Mesendoderm (in vitro differentiated cells): ENCODE results near the gene E2F1.

Experiments
- DNase-seq: peaks from one replicate; pipeline ENCODE4 v3.0.0; 2013
- H2AK5ac ChIP-seq: 2 replicates; pipeline ENCODE4 v1.6.1; 2013; ENCODE audit warnings: low read length, inconsistent platforms
- H2BK120ac ChIP-seq: 2 replicates; pipeline ENCODE4 v1.6.1; 2013; ENCODE audit warnings: low read depth, mild to moderate bottlenecking, low read length, moderate library complexity, mixed read lengths
- H2BK15ac ChIP-seq: replicated peaks from 2 replicates; pipeline ENCODE4 v1.6.1; 2013; ENCODE audit warnings: low read depth, mild to moderate bottlenecking, moderate library complexity
- H2BK5ac ChIP-seq: 2 replicates; pipeline ENCODE4 v1.6.1; 2013; ENCODE audit warnings: low read length, inconsistent platforms
- H3K18ac ChIP-seq: 2 replicates; pipeline ENCODE4 v1.6.1; 2013; ENCODE audit warnings: mild to moderate bottlenecking, low read length, mixed read lengths
- H3K23ac ChIP-seq: one replicate; pipeline ENCODE4 v1.6.1; 2013; ENCODE audit warnings: low read length
- H3K27ac ChIP-seq: 2 replicates; pipeline ENCODE4 v1.5.1; 2013; ENCODE audit warnings: low read depth, mild to moderate bottlenecking, inconsistent platforms, low read length, moderate library complexity
- H3K27me3 ChIP-seq: 2 replicates; pipeline ENCODE4 v1.6.1; 2013; ENCODE audit warnings: low read length, control low read depth, mild to moderate bottlenecking, inconsistent platforms; ENCODE audit not compliant: insufficient read depth, poor library complexity
- H3K36me3 ChIP-seq: 2 replicates; pipeline ENCODE4 v1.6.1; 2013; ENCODE audit warnings: low read length, inconsistent platforms; ENCODE audit not compliant: control insufficient read depth, insufficient read depth
- H3K4ac ChIP-seq: one replicate; pipeline ENCODE4 v1.6.1; 2013; ENCODE audit warnings: low read depth, mild to moderate bottlenecking, low read length, moderate library complexity
- H3K4me1 ChIP-seq: 2 replicates; pipeline ENCODE4 v1.6.1; 2013; ENCODE audit warnings: low read depth, low read length, inconsistent platforms; ENCODE audit not compliant: control insufficient read depth
- H3K4me2 ChIP-seq: 2 replicates; pipeline ENCODE4 v1.6.1; 2013; ENCODE audit warnings: low read length
- H3K4me3 ChIP-seq: 2 replicates; pipeline ENCODE4 v1.5.1; 2013; ENCODE audit warnings: mild to moderate bottlenecking, low read length
- H3K56ac ChIP-seq: one replicate; pipeline ENCODE4 v1.6.1; 2013; ENCODE audit warnings: low read length
- H3K79me1 ChIP-seq: 2 replicates; pipeline ENCODE4 v1.6.1; 2013; ENCODE audit warnings: low read length, inconsistent platforms
- H3K79me2 ChIP-seq: 2 replicates; pipeline ENCODE4 v1.6.1; 2013; ENCODE audit warnings: mild to moderate bottlenecking, low read length; ENCODE audit not compliant: control insufficient read depth, insufficient read depth
- H3K9ac ChIP-seq: 2 replicates; pipeline ENCODE4 v1.6.1; 2013; ENCODE audit warnings: low read length, inconsistent platforms
- H4K5ac ChIP-seq: one replicate; pipeline ENCODE4 v1.6.1; 2013; ENCODE audit warnings: low read length
- H4K8ac ChIP-seq: one replicate; pipeline ENCODE4 v1.6.1; 2013; ENCODE audit warnings: low read depth, mild to moderate bottlenecking, control low read depth, low read length, moderate library complexity
- WGBS: extraction: QIAGEN DNeasy Blood & Tissue Kit; methylation state at CpG from one replicate; pipeline ENCODE4 v1.1.7; 2013; ENCODE audit warnings: low lambda C conversion rate, missing lambda C conversion rate; ENCODE audit not compliant: insufficient coverage; ENCODE audit errors: extremely low coverage; 5-methylcytosine and 5-hydroxymethylcytosine counted together

Gene E2F1

GRCh38 chr20:33730946-33731692 lies 44.9 kb upstream of the E2F1 start:
- Histone ChIP-seq H3K79me1 (no peaks in the 10 kb centered on the region), H3K4me3 (no peak overlapping the region), H3K27ac (no peak overlapping the region), H3K4me2 (peak overlapping the region; percentile 78), H3K4me1 (peaks cover 5% of the 10 kb centered on the region), H3K23ac (no peak overlapping the region), H3K79me2 (no peaks in the 10 kb centered on the region), H2BK5ac (no peak overlapping the region), H3K36me3 (no peaks in the 10 kb centered on the region), H2BK15ac (no peak overlapping the region), H2AK5ac (no peak overlapping the region), H4K5ac (no peak overlapping the region), H3K56ac (peak overlapping the region; percentile 69), H3K27me3 (no peaks in the 10 kb centered on the region), H3K4ac (no peak overlapping the region), H3K9ac (peak overlapping the region; percentile 47), H3K18ac (peak overlapping the region; percentile 96), H4K8ac (no peak overlapping the region), H2BK120ac (no peak overlapping the region)
- DNase-seq, result no peak
- no CpG with 5 or more reads among the region's 18 CpGs for whole genome bisulfite sequencing

DNA sequence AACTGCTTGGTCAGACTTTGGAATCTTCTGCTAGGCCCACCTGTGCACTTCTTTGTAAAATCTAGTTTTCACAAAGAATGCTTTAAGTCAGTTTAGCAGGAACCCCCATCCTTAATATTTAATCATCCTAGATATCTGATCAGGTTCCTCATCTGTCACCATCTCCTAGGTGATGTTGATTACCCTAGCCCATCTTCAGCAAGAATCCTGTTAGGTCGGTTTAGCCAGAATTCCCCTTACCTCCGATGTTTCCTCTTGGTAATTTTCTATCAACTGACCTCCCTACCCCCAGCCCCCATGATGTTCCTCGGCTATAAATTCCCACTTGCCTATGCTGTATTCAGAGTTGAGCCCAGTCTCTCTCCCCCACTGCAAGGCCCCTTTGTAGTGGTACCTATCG lies 42.9 kb upstream of the E2F1 start:
- Histone ChIP-seq H3K23ac (no peak overlapping the region), H3K79me2 (no peaks in the 10 kb centered on the region), H3K79me1 (no peaks in the 10 kb centered on the region), H4K5ac (no peak overlapping the region), H2BK15ac (no peak overlapping the region), H2BK5ac (no peak overlapping the region), H3K36me3 (no peaks in the 10 kb centered on the region), H3K27me3 (no peaks in the 10 kb centered on the region), H3K4me3 (no peak overlapping the region), H2AK5ac (no peak overlapping the region), H3K56ac (no peak overlapping the region), H3K27ac (no peak overlapping the region), H3K18ac (no peak overlapping the region), H3K4me2 (no peak overlapping the region), H3K9ac (no peak overlapping the region), H4K8ac (no peak overlapping the region), H2BK120ac (no peak overlapping the region), H3K4ac (no peak overlapping the region), H3K4me1 (peaks cover 5% of the 10 kb centered on the region)
- no peak for DNase-seq
- no CpG with 5 or more reads among the region's 4 CpGs for WGBS

- Histone ChIP-seq H3K79me2 (no peaks in the 10 kb centered on the region), H3K4ac (no peak overlapping the region), H4K5ac (no peak overlapping the region), H3K4me3 (no peak overlapping the region), H2BK15ac (no peak overlapping the region), H2BK5ac (no peak overlapping the region), H3K27me3 (no peaks in the 10 kb centered on the region), H3K9ac (no peak overlapping the region), H3K36me3 (no peaks in the 10 kb centered on the region), H2AK5ac (no peak overlapping the region), H3K56ac (no peak overlapping the region), H3K4me1 (peaks cover 2% of the 10 kb centered on the region), H3K23ac (no peak overlapping the region), H3K4me2 (no peak overlapping the region), H3K18ac (no peak overlapping the region), H2BK120ac (no peak overlapping the region), H3K79me1 (no peaks in the 10 kb centered on the region), H3K27ac (no peak overlapping the region), H4K8ac (no peak overlapping the region)
- no peak for DNase-seq
- WGBS, result no CpG with 5 or more reads among the region's 2 CpGs
These were observed 42.3 kb upstream of the E2F1 start for GRCh38 chr20:33728463-33728862.

GRCh38 chr20:33727806-33728205 lies 41.6 kb upstream of the E2F1 start:
- Histone ChIP-seq H3K79me2 (no peaks in the 10 kb centered on the region), H3K27ac (no peak overlapping the region), H2BK120ac (no peak overlapping the region), H3K9ac (no peak overlapping the region), H3K18ac (no peak overlapping the region), H3K4me2 (no peak overlapping the region), H3K56ac (no peak overlapping the region), H3K4me1 (peaks cover 2% of the 10 kb centered on the region), H4K5ac (no peak overlapping the region), H2BK15ac (no peak overlapping the region), H3K27me3 (no peaks in the 10 kb centered on the region), H2BK5ac (no peak overlapping the region), H4K8ac (no peak overlapping the region), H3K23ac (no peak overlapping the region), H3K4ac (no peak overlapping the region), H2AK5ac (no peak overlapping the region), H3K79me1 (no peaks in the 10 kb centered on the region), H3K4me3 (no peak overlapping the region), H3K36me3 (no peaks in the 10 kb centered on the region)
- WGBS, result no CpG with 5 or more reads among the region's 3 CpGs
- no peak for DNase-seq

- Histone ChIP-seq H3K4ac (no peak overlapping the region), H2BK5ac (no peak overlapping the region), H3K79me2 (no peaks in the 10 kb centered on the region), H4K8ac (no peak overlapping the region), H3K4me3 (no peak overlapping the region), H2BK120ac (no peak overlapping the region), H3K27ac (no peak overlapping the region), H3K56ac (no peak overlapping the region), H3K18ac (no peak overlapping the region), H3K36me3 (no peaks in the 10 kb centered on the region), H3K4me1 (no peaks in the 10 kb centered on the region), H2AK5ac (no peak overlapping the region), H3K27me3 (no peaks in the 10 kb centered on the region), H3K23ac (no peak overlapping the region), H3K9ac (no peak overlapping the region), H4K5ac (no peak overlapping the region), H3K79me1 (no peaks in the 10 kb centered on the region), H3K4me2 (no peak overlapping the region), H2BK15ac (no peak overlapping the region)
- DNase-seq, result no peak
- no CpG with 5 or more reads among the region's 5 CpGs for WGBS
These were observed 40.9 kb upstream of the E2F1 start for GRCh38 chr20:33727115-33727479.
